Smooth muscle cell (in vitro differentiated cells): Measurements from ENCODE around the gene ZNF668. TPM values are rescaled to one million over a fixed set of nuclear protein-coding genes. Genes with fewer than 3 reads are reported as not detected.
A peak's percentile ranks its signal among the peaks of the same experiment; 100 is the strongest.

Source experiments
- DNase-seq: peaks from one replicate; lab custom pipeline; 2025; ENCODE audit not compliant: unreplicated experiment; lab: John Stamatoyannopoulos, UW
- H2AFZ ChIP-seq: fragments of 200-600 bp; sonication (generic); 2 replicates; pipeline ENCODE4 v1.6.0; 2016; ENCODE audit warnings: antibody characterized with exemption, low read depth, mild to moderate bottlenecking
- H3F3A ChIP-seq: fragments of 200-600 bp; sonication (generic); 2 replicates; pipeline ENCODE4 v1.6.0; 2017; ENCODE audit warnings: antibody characterized with exemption, low read depth
- H3K27ac ChIP-seq: fragments of 200-600 bp; sonication (generic); 2 replicates; pipeline ENCODE4 v1.5.1; 2016; ENCODE audit warnings: low read depth, mild to moderate bottlenecking
- H3K27me3 ChIP-seq: fragments of 200-600 bp; sonication (generic); 2 replicates; pipeline ENCODE4 v1.6.1; 2016; ENCODE audit warnings: low read depth, mild to moderate bottlenecking
- H3K36me3 ChIP-seq: fragments of 200-600 bp; sonication (generic); 2 replicates; pipeline ENCODE4 v1.5.1; 2016; ENCODE audit warnings: low read depth
- H3K4me1 ChIP-seq: fragments of 200-600 bp; sonication (generic); 2 replicates; pipeline ENCODE4 v1.5.1; 2016; ENCODE audit warnings: low read depth
- H3K4me2 ChIP-seq: fragments of 200-600 bp; sonication (generic); 2 replicates; pipeline ENCODE4 v1.6.0; 2016; ENCODE audit warnings: mild to moderate bottlenecking
- H3K4me3 ChIP-seq: fragments of 200-600 bp; sonication (generic); 2 replicates; pipeline ENCODE4 v1.5.1; 2016; ENCODE audit warnings: mild to moderate bottlenecking
- H3K79me2 ChIP-seq: fragments of 200-600 bp; sonication (generic); 2 replicates; pipeline ENCODE4 v1.6.0; 2016; ENCODE audit warnings: low read depth, mild to moderate bottlenecking
- H3K9ac ChIP-seq: fragments of 200-600 bp; sonication (generic); 2 replicates; pipeline ENCODE4 v1.6.0; 2016; ENCODE audit warnings: low read depth
- H3K9me3 ChIP-seq: fragments of 200-600 bp; sonication (generic); replicated peaks from 2 replicates; pipeline ENCODE4 v1.5.1; 2016; ENCODE audit warnings: low read depth
- H4K20me1 ChIP-seq: fragments of 200-600 bp; sonication (generic); 2 replicates; pipeline ENCODE4 v1.6.0; 2016; ENCODE audit warnings: low read depth
- CTCF ChIP-seq: fragments of 200-600 bp; sonication (generic); IDR thresholded peaks from 2 replicates; pipeline ENCODE4 v1.5.1; 2017; ENCODE audit warnings: borderline replicate concordance, mild to moderate bottlenecking, antibody characterized with exemption; ENCODE audit not compliant: insufficient read depth, poor library complexity, severe bottlenecking
- WGBS: methylation state at CpG from one replicate; pipeline ENCODE4 v1.1.7; 2016; ENCODE audit warnings: low lambda C conversion rate; 5-methylcytosine and 5-hydroxymethylcytosine counted together
- polyA plus RNA-seq: library from polyadenylated mRNA; unstranded; fragments of >200 nt; fragmentation: Nextera tagmentation; extraction: Ambion mirVana; gene quantifications from 2 replicates; pipeline ENCODE4 v1.2.1, GENCODE V29; 2016
- total RNA-seq: library from RNA; depleted of rRNA; stranded (reverse); fragments of >200 nt; gene quantifications from 2 replicates; pipeline ENCODE4 v1.2.3, GENCODE V29; 2014

Gene ZNF668
- total and polyA plus RNA-seq, 2 experiments from 2014 or later: 7.3 to 20.1 TPM

DNA sequence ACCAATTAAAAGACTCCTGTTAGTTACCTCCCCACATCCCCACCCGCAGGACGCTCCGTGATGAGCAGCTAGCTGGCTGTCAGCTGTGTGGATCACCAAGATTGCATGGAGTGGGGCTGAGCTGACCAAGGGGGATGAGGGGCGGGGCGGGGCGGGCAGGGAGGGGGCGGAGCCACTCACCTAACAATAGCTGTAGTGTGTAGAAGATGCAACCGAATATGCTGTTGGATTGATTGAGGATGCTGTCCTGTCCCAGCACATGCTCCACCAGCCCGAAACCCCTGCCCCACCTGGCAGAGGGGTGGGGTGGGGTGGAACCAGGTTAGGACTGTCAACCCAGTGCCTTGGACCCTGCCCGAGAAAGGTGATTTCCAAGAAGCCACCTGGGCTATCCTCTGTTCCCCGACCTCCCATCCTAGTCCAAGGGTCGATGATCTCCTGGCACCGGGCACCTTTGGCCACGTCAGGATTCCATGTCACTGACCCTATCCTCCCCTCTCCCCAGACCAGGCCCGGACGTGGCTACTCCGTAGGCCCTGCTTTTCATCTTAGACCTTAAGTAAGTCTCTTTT lies 19.2 kb upstream of the ZNF668 start:
- no peak overlapping the region for H3K9ac ChIP-seq

DNA sequence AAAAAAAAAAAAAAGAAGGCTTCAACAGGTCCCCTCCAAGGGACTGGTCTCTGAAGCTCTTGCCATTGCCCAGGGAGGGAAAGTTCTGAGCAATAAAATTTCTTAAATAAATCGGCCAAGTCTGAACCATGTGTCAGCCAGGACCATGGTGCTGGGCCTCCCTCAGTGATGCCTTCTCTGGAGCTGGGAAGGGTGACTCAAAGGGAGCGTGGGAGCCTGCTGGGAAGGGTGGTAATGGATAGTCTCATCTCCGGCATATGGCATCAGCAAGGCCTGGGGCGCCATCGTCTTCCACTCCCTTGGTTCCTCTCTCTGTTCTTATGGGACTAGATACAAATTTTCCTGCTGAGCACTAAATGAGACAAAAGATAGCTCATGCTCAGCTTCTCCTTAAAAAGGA lies 18.3 kb upstream of the ZNF668 start:
- Histone ChIP-seq H3K4me2 (peak overlapping the region; percentile 98), H3K36me3 (no peaks in the 10 kb centered on the region), H3K4me3 (no peak overlapping the region), H3F3A (no peaks in the 10 kb centered on the region), H3K79me2 (peaks cover 35% of the 10 kb centered on the region), H3K27me3 (no peaks in the 10 kb centered on the region), H3K9me3 (no peaks in the 10 kb centered on the region), H2AFZ (no peak overlapping the region), H3K9ac (no peak overlapping the region), H4K20me1 (peaks cover 50% of the 10 kb centered on the region), H3K27ac (peak overlapping the region; percentile 23), H3K4me1 (no peaks in the 10 kb centered on the region)
- no peak for TF ChIP-seq CTCF
- WGBS: 80% methylated on average over 5 of the region's 5 CpGs
- DNase-seq: no peak

More for the DNA sequence above, 19.2 kb upstream of the ZNF668 start:
- Histone ChIP-seq H2AFZ (no peak overlapping the region), H3K4me3 (peak overlapping the region; percentile 87), H3K36me3 (no peaks in the 10 kb centered on the region), H3F3A (no peaks in the 10 kb centered on the region), H3K4me1 (no peaks in the 10 kb centered on the region), H4K20me1 (peaks cover 47% of the 10 kb centered on the region), H3K4me2 (peak overlapping the region; percentile 98), H3K79me2 (peaks cover 35% of the 10 kb centered on the region), H3K9me3 (no peaks in the 10 kb centered on the region), H3K27ac (no peak overlapping the region), H3K27me3 (no peaks in the 10 kb centered on the region)
- no peak for TF ChIP-seq CTCF
- DNase-seq: no peak
- 34% methylated on average over 17 of the region's 17 CpGs for WGBS

DNA sequence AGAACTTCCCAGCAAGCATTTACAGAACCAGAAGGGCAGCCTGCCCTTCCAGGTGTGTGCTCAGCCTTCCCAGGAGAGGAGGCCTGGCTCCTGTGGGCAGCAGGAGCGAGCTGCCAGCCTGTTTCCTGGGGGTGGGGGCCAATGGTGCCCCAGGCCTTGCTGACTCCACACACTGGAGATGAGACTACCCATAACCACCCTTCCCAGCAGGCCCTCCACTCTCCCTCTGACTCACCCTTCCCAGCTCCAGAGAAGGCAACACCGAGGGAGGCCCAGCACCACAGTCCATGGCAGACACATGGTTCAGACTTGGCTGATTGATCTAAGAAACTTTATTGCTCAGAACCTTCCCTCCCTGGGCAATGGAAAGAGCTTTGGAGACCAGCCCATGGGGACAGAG lies 16.5 kb upstream of the ZNF668 start:
- no peak for DNase-seq
- Histone ChIP-seq H3K4me1 (no peaks in the 10 kb centered on the region), H3K9me3 (no peaks in the 10 kb centered on the region), H3F3A (no peaks in the 10 kb centered on the region), H3K4me2 (no peak overlapping the region), H3K79me2 (peaks cover 35% of the 10 kb centered on the region), H3K36me3 (no peaks in the 10 kb centered on the region), H4K20me1 (peaks cover 50% of the 10 kb centered on the region), H3K9ac (no peak overlapping the region), H3K27ac (no peak overlapping the region), H3K4me3 (no peak overlapping the region), H3K27me3 (no peaks in the 10 kb centered on the region), H2AFZ (no peak overlapping the region)
- no peak for TF ChIP-seq CTCF
- WGBS: 42% methylated on average over 2 of the region's 2 CpGs

DNA sequence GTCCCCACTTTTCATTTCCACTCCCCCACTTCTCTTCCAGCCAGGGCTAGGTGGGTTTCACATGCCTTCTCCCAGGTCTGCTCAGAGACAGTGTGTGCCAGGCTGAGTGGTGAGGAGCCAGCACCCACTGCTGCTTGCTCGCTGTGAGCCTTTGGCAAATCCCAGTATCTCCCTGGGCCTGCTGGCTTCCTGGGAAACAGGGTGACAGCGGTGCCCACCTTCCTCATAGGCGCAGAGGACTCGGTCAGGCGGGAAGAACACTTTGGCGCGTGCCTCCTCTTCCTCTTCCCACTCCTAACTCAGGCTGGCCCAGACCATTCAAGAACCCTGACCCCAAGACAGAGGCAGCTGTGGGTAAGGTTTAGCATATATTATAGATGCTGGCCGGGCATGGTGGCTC lies 15.2 kb upstream of the ZNF668 start:
- Histone ChIP-seq H3F3A (no peaks in the 10 kb centered on the region), H3K4me2 (no peak overlapping the region), H3K4me3 (no peak overlapping the region), H2AFZ (no peak overlapping the region), H4K20me1 (peaks cover 50% of the 10 kb centered on the region), H3K79me2 (peaks cover 33% of the 10 kb centered on the region), H3K27me3 (no peaks in the 10 kb centered on the region), H3K36me3 (no peaks in the 10 kb centered on the region), H3K27ac (no peak overlapping the region), H3K4me1 (no peaks in the 10 kb centered on the region), H3K9me3 (no peaks in the 10 kb centered on the region), H3K9ac (no peak overlapping the region)
- no peak for DNase-seq
- TF ChIP-seq CTCF: no peak
- WGBS: 97% methylated on average over 8 of the region's 8 CpGs
